ENCODE measurements around the gene FSTL4.
A peak's percentile ranks its signal among the peaks of the same experiment; 100 is the strongest.

FSTL4 gene

DNA sequence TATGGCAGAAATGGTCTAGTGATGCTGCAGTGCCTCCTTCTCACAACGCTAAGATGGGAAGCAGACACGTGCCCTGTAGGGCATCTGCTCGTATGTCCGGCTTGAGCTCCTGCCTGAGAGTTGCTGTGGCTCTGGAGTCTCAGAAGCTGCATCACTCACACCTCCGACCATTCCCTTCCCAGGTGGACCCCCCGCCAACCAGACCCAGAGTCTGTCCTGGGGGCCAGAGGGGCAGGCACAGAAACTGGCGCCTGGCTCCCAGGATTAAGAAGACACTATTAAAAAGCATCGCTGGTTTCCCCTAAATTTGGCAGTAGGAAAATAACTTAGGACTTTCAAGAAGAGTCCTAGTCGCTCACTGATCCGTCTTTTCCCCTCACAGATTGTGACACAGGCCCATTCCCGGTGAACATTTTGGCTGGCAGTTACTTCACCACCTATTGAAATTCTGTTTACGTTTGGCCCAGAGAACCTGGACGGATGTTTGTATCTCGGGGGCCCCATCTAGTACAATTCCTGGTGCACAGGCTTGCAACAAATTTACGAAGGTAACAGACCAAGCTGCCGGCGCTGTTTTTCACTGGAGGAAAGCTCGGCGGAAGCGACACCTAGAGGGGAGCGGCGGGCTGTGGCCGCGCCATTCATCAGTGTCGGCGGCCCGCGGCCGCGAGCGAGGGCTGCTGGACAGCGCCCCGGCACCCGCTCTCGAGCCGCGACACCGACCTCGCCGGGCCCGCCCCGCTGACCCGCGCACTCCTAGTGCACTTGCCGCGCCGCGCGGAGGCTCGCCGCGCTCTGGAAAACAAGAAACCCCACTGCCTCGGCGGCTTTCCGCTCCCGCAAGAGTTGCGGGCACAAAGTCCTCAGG, 1.6 kb downstream of the FSTL4 start:
- ATAC-seq, result peak; percentile 37 to 58

DNA sequence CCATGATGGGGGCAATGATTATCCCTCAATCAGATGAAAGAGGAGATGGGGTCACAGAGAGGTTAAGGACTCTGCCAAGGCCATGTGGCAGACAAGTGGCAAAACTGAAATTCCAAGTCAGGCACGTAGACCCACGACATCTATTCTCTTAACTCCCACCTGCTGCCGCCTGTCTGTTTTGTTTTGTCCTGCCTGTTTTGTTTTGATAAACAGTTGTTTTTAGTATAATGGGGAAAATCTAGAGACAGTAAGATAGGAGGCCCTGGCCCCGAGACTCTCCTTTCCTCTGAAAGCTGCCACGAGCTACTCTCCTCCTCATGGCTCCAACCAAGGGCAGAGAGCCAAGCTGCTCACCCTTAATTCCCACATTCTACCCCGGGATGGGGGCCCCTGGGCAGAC, 4.9 kb downstream of the FSTL4 start:
- no peak for ATAC-seq

DNA sequence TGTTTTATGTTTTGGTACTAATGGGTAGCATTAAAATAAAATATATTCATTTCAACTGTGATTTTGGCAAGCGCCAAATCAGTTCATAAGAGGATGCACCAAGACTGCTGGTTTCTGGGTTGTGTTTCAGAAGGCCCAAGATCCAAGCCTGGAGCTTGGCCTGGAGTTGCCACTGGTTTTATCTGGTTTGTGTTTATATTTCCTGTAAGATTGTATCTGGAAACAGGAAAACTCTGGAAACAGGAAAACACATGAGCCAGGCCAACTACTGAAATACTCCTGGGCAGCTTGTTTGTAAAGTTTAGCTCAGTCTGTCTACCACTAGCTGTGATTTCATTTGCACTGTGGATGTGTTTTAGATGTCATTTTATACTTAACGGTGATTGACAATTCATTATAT, 5.5 kb downstream of the FSTL4 start:
- no peak for ATAC-seq

DNA sequence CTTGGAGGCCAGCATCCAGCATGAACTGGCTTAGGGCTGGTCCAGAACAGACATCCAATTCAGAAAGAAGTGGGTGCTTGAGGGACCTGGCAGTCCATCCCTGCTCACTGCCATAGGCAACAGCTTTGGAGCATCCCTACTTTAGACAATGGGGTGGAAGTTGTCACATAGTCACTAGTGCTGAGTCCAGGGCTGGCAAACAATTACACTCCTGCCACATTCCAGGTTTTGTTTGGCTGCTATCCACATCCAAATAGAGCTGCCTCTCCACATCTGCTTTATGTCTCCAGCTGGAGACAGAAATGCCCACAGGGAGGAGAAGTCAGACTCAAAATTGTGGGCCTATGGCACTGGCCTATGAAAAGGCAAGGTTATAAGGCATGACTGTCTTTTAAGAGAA, 7.0 kb downstream of the FSTL4 start:
- no peak for ATAC-seq

DNA sequence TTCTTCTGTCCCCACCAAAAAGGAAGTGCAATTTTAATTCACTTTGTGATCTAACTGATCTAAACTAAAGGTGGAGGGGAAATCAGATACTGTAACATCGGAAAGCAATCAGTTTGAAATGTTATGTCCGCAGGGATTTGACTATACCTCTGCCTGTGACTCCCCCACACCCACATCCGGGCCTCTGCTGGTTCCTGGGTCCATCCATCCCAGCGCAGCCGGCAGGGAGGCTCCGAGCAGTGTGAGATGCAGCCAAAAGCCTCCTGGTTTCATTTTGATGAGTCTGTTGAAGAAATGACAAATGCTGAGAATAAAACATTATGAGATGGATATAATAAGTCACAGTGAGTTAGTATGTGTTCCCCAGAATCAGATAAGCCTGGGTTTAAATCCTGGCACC, 8.6 kb downstream of the FSTL4 start:
- ATAC-seq, result no peak

DNA sequence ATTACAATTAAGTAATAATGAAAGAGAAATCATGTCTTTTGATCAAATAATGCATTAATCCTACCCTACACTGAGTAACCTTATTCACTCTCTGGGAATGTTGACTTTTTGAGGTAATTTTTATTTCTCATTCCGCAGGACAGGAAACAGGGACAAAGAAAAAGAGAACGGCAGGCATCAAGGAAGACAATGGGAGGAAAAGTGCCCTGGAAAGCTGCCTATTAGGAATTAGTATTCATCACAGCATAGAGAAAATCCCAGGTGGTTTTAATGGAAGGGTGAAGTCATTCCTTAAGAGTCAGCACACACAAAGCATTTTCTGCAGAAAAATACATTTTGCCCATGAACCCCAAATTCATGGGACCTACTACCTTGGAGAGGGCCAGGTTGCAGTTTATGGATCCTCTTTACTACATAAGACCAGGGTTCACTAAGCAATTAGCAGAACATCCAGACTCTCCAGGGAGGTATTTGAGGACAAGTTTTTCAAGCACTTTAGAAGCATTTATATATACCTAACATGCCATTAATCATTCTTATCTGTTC, 9.4 kb downstream of the FSTL4 start:
- ATAC-seq, result no peak

DNA sequence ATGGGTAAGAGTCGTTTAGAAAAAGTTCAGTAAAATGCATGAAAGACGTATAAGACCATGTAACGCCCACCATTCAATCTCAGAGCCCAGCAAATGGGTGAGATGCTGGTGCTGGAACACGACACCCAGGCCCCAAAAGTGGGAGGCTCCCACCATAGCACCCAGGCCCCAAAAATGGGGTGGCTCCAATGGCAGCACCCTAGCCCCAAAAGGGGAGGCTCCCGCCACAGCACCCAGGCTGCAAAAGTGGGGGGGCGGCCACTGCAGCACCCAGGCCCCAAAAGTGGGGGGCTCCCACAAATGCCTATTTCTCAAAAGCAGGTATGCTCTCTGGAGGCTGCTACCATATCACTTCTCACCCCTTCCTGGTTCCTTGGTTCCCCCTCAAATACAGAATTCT, 12.7 kb downstream of the FSTL4 start:
- no peak for ATAC-seq

DNA sequence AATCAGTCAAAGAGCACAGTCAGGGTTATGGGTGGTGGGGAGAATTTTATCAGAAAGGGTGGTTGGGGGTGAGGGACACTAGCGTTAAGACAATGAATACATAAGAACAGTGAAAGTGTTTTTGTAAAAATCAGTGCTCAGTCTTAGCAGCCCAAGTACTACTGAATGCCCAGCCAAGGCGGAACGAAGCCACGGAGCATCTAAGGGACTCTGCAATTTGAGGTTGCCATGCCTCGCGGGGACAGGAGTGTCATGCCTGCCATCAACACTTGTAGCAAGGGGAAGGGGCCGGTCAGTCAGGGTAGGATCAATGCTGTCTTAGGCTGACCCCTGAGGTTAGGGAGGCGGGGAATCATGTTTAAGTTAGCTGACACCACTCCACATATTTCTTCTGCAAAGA, 13.3 kb downstream of the FSTL4 start:
- no peak for ATAC-seq

DNA sequence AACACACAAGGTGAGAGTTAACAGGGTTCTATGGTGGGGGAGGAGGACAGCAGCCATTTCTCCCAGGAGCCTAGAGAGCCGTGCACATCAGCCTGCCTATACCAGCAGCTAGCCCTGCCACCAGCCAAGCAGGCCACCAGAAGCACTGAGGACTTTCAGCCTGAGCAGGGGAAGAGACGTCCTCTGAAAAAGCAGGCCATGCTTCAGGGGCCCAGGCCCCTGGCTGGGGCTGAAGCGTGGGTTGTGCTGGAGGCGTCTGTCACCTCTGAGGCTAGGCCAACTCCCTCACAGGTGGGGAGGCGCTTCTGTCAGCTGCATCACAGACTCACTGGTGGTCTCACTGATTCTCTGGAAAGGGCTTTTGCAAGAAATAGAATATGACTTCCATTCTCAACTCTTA, 16.3 kb downstream of the FSTL4 start:
- ATAC-seq, result no peak

DNA sequence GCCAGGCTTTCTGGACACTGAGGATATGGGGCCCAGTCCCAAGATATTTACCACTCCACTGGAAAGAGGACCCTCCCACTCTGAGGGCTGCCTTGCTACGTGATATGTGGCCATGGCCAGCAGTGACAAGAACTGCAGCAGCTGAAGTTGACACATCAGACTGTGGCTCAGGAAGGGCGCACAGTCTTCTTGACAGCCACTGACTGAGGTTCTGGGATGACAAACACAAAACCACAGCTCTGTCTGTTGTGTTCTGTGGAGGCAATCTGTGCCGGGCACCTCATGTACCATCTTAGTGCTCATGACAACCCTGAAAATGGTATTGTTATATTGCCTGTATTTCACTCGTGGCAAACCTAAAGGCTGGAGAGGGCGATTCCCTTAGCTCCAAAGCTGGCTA, 16.9 kb downstream of the FSTL4 start:
- no peak for ATAC-seq

DNA sequence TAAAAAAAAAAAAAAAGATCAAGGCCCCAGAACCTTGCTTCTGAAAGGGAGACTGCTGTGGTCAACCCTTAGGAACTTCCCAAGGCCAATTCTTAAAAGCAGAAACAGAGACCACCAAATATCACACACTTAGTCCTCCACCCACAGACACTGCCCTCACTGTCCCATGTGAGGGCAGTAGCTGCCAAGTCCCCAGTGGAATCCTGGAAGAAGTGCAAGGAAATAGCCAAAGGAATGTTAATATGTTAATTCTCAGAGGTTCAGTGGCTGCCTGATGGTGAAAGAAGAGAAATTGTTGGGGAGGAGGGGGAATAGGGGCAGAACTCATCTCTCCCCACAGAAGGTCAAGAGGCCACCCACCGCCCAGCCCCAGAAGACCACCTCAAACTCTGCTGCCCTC, 23.1 kb downstream of the FSTL4 start:
- ATAC-seq, result no peak

DNA sequence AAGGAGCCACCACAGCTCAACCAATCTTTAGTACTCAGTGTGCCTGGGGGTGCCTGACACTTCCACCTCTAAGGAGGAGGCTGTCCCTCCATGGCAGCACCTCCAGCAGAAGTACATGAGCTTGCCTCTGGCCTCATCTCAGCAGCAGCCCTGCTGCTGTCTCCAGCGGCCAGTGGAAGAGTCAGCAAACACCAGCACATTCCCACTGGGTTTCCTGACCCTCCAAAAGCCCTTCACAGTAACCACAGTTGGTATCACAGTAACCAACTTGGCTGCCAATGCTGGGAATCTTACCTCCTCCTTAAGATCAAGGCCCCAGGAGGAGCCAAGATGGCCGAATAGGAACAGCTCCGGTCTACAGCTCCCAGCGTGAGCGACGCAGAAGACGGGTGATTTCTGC, 29.4 kb downstream of the FSTL4 start:
- no peak for ATAC-seq

DNA sequence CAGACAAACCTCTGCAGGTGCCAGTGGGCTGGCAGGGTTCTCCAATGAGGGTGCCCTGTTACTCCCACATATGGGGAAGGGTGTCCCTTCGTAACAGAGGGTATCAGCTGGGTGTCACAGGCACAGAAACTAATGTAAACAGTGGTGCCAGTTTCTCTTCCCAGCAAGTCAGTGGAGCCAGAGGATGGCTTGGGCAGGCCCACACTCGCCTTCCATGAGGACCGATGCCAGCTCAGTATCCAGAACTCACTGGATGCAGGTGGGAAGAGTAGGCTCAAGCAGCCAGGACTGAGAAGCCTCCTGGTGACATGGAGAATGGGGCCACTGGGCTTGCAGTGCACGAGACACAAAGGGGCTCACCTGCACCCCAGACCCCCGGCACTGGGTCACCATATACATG, 30.4 kb downstream of the FSTL4 start:
- no peak for ATAC-seq

DNA sequence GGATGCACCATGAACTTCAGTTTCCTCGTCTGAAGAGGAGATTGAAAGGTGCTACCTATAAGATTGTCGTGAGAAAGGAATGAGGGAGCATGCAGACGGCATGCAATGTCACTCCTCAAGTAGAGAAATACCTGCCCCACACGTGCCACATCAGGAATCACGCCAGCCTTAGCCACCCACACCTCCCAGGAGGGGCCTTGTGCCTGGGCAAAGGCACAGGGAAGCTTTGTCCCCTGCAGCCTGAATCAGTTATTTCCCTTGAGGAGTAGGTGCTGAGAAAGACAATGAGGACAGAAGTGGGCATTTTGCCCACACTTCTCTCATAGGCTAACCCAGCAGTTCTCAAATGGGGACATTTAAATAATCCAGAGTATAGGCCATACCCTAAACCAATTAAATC, 31.0 kb downstream of the FSTL4 start:
- ATAC-seq, result no peak

DNA sequence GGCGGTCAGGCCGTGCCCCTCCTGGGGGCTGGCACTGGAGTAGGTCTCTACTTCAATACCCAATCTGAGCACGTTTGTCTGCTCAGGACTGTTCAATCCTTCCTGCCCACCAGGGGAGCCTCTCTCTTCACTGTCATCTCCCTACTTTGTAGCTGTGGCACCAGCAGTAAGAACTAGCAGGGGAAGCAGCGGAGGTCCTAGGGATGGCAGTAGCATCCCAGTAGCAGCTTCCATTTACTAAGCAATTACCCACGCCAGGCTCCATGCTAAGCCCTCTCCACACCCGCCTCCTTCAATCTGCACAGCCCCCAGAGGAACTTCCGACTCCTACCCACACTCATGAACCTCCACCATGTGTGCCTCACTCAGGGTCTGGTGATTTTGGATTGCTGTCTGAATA, 31.7 kb downstream of the FSTL4 start:
- no peak for ATAC-seq

DNA sequence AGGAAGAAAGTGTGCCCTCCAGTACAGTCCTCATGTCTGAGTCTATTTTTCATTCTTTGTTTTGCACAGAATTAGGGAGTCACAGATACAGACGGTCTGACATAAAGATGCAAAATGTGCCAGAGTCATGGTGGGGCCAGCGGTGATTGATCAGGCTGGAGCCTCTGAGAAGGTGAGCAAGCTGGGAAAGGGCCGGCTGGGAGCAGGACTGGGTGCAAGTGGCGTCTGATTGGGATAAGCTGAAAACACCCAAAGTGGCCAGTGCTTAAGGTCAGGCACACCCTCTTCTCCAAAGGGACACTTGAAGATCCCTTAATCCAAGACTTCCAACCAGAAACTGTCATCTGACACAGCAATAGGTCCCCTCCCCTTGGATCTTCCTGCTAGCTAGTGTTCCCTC, 32.6 kb downstream of the FSTL4 start:
- ATAC-seq, result no peak

DNA sequence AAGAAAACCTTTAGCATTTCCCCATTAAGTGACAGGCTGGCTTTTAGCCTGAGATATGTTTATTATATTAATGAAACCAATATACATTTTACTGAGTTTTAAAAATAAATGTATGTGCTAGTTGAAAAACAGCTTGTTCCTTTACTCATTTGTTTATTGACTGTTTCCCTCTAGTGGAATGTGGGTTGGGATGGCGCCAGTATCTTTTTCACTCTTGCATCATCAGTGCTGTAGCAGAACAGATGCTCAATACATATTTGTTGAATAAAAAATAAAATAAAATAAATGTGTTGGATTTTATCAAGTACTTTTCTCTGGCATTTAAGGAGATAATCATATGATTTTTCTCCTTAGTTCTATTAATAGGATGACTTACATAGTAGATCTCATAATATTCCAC, 43.0 kb downstream of the FSTL4 start:
- no peak for ATAC-seq

DNA sequence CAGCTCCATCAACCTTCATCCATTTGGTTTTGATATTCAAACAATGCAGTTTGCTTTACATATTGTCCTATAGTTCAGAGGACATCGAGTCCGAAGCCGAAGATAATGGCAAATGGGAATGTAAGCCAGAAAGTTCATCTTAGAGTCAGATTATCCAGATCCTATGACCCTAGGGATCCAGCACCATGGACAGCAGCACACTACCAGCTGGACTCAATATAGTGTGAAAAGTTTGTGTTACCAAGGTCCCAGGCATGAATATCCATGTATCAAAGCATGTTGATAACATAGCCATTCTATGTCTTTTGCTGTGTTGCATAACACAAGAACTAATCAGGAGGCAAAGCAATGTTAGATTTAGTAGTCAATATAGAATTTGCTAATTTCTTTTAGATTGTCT, 46.3 kb downstream of the FSTL4 start:
- no peak for ATAC-seq

DNA sequence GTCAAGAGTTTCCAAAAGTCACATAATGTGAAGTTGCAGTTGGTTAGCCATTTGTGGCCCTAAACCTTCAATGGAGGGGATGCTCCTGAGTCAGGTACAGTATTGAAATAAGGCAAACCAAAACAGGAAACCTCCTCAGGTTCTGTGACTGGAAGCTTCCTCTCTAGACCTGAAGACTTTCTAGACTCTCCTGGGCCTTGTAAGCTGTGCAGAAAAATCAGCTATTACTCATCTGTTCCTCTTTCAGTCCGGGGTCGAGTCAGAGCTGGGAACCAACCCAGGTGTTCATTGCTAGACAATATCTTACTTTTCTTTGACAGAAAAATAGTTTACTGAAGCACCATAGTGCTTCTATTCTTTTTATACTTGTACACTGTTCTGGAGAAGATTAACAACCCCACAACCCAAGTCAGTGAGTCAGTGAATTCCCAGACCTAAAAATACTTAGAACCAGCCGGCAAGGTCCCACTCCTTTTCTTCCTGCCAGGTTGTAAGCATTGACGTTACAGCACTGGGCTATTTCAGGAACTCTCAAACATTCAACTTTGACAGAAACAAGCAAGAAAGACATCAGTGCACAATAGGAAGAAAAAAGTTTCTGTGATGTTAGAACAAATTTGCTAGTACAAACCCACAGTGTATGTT, 47.3 kb downstream of the FSTL4 start:
- peak in 1 of 2 donors; percentile 41 for ATAC-seq

DNA sequence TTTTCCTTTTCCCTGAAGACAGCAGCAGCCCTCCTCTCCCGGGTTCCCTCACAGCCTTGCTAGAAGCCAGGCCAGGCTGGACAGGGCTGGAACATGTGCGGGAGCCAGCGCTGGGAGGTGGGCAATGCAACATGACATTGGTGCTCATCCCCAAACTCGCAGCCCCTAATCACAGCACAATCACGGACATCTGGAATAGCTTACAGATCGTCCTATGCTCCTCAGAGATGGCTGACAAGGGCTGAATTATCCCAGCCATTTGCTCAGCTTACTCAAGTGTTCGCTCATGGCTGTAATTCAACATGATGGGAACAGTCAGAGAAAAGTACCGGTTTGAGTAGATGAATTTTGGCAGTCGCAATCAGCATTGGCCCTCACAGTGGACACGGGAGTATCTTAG, 49.8 kb downstream of the FSTL4 start:
- ATAC-seq, result no peak

DNA sequence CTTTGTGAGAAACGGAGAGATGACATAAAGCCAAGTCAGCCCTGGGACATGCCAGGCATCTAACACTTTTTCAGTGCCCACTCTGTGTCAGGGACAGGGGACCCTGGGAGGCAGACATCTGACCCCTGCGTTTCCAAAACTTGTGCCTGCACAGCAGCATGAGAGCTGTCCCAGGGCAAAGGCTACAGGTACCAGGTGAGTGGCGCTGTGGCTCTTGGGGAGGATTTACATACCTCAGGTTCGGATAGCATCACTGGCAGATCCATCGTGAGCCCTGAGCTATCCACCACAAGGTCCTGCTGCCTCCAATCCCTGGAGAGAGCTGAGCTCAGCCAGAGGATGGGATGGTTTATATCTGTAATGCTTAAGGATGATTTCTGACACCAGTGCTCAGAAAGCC, 52.4 kb downstream of the FSTL4 start:
- no peak for ATAC-seq

DNA sequence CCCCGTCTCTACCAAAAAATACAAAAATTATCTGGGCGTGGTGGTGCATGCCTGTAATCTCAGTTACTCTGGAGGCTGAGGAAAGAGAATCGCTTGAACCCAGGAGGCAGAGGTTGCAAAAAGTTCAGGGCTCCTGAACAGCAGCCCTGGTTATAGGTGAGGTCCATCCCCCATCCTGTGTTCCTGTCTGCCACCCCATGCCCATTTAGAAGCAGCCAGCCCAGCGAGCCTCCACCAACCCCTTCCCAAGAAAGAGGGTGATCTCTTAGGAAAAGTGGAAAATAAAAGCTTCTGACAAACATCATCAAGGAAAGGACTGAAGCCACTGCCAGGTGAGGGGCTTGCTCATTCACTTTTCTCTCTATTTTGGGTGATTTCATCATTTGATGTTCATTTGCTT, 55.8 kb downstream of the FSTL4 start:
- ATAC-seq, result no peak

DNA sequence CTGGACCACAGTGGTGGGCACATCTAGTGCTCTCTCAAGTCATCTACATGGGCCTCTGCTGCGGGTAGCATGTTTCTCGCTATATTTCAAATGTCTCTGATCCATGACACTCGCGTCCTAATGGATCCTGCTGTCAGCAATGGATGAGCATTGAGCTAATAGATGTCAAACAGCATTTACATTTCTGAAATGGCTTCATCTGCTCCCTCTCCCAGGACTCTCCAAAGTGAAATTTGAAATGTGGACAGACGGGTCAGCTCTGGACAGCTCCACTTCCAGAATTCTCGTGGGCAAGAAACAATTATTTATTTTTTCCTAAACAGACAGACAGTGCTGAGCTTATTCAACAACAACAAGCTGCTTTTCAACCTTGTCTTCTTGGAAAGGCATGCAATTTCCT, 58.1 kb downstream of the FSTL4 start:
- no peak for ATAC-seq

DNA sequence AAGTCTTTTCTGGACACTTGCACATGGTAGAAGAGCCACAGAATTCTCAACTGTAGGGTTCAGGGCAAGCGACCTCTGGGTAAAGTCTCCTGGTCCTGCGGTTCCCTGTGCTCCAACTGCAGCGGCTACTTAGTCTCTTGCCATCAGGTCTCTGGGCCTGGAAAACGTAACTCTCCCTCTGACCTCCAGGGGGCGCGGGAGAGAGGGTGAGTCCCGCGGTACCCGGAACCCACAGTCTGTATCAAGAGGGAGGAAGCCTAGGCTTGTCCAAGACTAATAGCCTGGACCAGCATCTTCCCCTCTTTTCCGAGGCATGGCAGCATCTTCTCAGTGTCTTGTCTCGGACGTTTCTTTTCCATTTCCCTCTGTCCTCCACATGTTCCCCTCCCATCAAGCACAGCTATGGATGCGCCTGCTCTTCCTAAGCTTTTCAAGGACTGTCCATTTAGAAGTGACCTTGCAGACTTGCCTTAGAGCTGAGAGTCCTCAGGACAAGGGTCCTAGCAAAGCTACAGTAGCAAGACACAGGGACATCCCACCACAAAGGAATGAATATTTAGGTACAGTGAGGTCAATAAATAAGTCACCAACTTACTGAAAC, 59.3 kb downstream of the FSTL4 start:
- ATAC-seq, result peak; percentile 35 to 36
